Colonic mucosa (tissue), 4 donors: ENCODE results near the gene HACD2. TPM values are rescaled to one million over a fixed set of nuclear protein-coding genes. Genes with fewer than 3 reads are reported as not detected.
A peak's percentile ranks its signal among the peaks of the same experiment; 100 is the strongest.

Experiments used
- DNase-seq: peaks from one replicate; pipeline ENCODE4 v3.0.0-alpha.2; 2020
- H3K27ac ChIP-seq: fragments of 200-600 bp; one replicate; pipeline ENCODE4 v1.8.0; 2021
- H3K27me3 ChIP-seq: fragments of 200-600 bp; one replicate; pipeline ENCODE4 v1.8.0; 2021
- H3K36me3 ChIP-seq: fragments of 200-600 bp; one replicate; pipeline ENCODE4 v1.8.0; 2021
- H3K4me1 ChIP-seq: fragments of 200-600 bp; one replicate; pipeline ENCODE4 v1.8.0; 2021; ENCODE audit warnings: mild to moderate bottlenecking
- H3K4me3 ChIP-seq: fragments of 200-600 bp; one replicate; pipeline ENCODE4 v1.8.0; 2021
- H3K9ac ChIP-seq, 2 donors: one replicate each; pipeline ENCODE4 v1.7.0; 2013; ENCODE audit warnings: control low read depth in 2 of 2, low read depth in 2 of 2, low read length in 2 of 2
- H3K9me3 ChIP-seq: fragments of 200-600 bp; one replicate; pipeline ENCODE4 v1.8.0; 2021
- intact Hi-C: fragments of 100-400 bp; cut with DNase I; formaldehyde crosslinking; loops from one replicate; pipeline ENCODE4 v1.14.1; 2022
- total RNA-seq, 2 donors: library from RNA; stranded (reverse); fragmentation: NEBNext Ultra II Directional in 1 of 2; extraction: Animal tissue kit (Norgen Biotek cat#: 25700) in 1 of 2; gene quantifications; one replicate each; pipeline ENCODE4 v1.2.1, GENCODE V29; 2021
- TF ChIP-seq, protein P1 (sequence below): fragments of 200-600 bp; IDR thresholded peaks from one replicate; pipeline ENCODE4 v1.8.0; 2022; ENCODE audit warnings: antibody characterized with exemption, mild to moderate bottlenecking
- donor health status: healthy.
- donor health status: DM: no; HTN: no; CAD: no.
- donor health status: DM: no; HTN: no; CAD: no.

Gene HACD2
- total RNA-seq, 2 donors from 2014 or later: 60.3 to 61.2 TPM

- H3K27me3 ChIP-seq: no peaks in the 10 kb centered on the region
- DNase-seq: no peak
- no peaks in the 10 kb centered on the region for H3K36me3 ChIP-seq
- TF ChIP-seq, protein P1, sequence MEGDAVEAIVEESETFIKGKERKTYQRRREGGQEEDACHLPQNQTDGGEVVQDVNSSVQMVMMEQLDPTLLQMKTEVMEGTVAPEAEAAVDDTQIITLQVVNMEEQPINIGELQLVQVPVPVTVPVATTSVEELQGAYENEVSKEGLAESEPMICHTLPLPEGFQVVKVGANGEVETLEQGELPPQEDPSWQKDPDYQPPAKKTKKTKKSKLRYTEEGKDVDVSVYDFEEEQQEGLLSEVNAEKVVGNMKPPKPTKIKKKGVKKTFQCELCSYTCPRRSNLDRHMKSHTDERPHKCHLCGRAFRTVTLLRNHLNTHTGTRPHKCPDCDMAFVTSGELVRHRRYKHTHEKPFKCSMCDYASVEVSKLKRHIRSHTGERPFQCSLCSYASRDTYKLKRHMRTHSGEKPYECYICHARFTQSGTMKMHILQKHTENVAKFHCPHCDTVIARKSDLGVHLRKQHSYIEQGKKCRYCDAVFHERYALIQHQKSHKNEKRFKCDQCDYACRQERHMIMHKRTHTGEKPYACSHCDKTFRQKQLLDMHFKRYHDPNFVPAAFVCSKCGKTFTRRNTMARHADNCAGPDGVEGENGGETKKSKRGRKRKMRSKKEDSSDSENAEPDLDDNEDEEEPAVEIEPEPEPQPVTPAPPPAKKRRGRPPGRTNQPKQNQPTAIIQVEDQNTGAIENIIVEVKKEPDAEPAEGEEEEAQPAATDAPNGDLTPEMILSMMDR: no peak
- H3K4me1 ChIP-seq: no peaks in the 10 kb centered on the region
- H3K9ac ChIP-seq: no peak overlapping the region
- intact Hi-C loops: no loop called here
- H3K27ac ChIP-seq: no peak overlapping the region
- H3K9me3 ChIP-seq: no peaks in the 10 kb centered on the region
- no peak overlapping the region for H3K4me3 ChIP-seq
Observed at GRCh38 chr3:123552768-123553167, 32.1 kb downstream of the HACD2 start.

DNA sequence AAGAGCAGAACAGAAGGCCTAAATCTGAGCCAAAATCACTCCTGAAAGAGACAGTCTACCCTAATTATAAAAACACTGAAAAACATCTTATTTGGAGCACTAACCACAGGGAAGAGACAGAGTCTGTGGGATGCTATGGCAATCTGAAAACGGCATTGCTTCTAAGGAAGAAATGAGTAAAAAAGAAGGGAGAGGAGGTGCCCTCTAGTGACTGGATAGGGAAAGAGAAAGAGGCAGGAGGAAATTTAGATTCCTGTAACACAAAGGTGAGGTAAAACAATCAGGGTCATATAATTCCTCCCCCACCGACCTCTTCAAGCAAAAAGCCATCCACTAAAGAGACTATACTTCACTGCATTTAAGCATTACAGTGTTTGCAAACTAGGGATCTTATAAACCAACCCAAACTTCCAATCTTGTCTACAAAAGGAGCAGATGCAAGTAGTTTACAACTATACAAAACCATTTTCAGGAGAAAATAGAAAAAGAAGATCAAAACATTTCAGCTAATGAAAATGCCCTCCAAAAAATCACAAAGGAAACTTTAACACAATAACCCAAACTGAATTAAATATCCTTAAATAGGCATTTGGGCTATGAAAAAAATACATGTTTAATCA lies 32.6 kb downstream of the HACD2 start:
- no peak overlapping the region for H3K9ac ChIP-seq
- DNase-seq: no peak
- intact Hi-C loops: no loop called here

GRCh38 chr3:123547881-123548519 lies 36.9 kb downstream of the HACD2 start:
- H3K36me3 ChIP-seq: no peaks in the 10 kb centered on the region
- no peak overlapping the region for H3K27ac ChIP-seq
- H3K4me1 ChIP-seq: no peaks in the 10 kb centered on the region
- DNase-seq: no peak
- intact Hi-C loops: no loop called here
- no peak overlapping the region for H3K9ac ChIP-seq
- H3K9me3 ChIP-seq: no peaks in the 10 kb centered on the region
- no peaks in the 10 kb centered on the region for H3K27me3 ChIP-seq
- TF ChIP-seq, protein P1: no peak
- H3K4me3 ChIP-seq: no peak overlapping the region

More for the DNA sequence above, 32.6 kb downstream of the HACD2 start:
- Histone ChIP-seq H3K4me1 (no peaks in the 10 kb centered on the region), H3K27me3 (no peaks in the 10 kb centered on the region), H3K27ac (no peak overlapping the region), H3K36me3 (no peaks in the 10 kb centered on the region), H3K4me3 (no peak overlapping the region), H3K9me3 (no peaks in the 10 kb centered on the region)
- TF ChIP-seq, protein P1: peak; percentile 27

- no peaks in the 10 kb centered on the region for H3K27me3 ChIP-seq
- TF ChIP-seq, protein P1: no peak
- no peaks in the 10 kb centered on the region for H3K9me3 ChIP-seq
- no peak overlapping the region for H3K4me3 ChIP-seq
- H3K4me1 ChIP-seq: no peaks in the 10 kb centered on the region
- H3K9ac ChIP-seq: no peak overlapping the region
- intact Hi-C loops: no loop called here
- DNase-seq: no peak
- H3K36me3 ChIP-seq: no peaks in the 10 kb centered on the region
- H3K27ac ChIP-seq: no peak overlapping the region
Observed at GRCh38 chr3:123546133-123546755, 38.6 kb downstream of the HACD2 start.

GRCh38 chr3:123543950-123544349 lies 40.9 kb downstream of the HACD2 start:
- DNase-seq: no peak
- Histone ChIP-seq H3K4me3 (no peak overlapping the region), H3K27ac (no peak overlapping the region), H3K4me1 (no peaks in the 10 kb centered on the region), H3K9ac (no peak overlapping the region), H3K27me3 (no peaks in the 10 kb centered on the region), H3K9me3 (no peaks in the 10 kb centered on the region), H3K36me3 (no peaks in the 10 kb centered on the region)
- TF ChIP-seq, protein P1: no peak
- intact Hi-C loops: no loop called here
